ENCODE results near the gene FBLIM1.

The FBLIM1 gene

DNA sequence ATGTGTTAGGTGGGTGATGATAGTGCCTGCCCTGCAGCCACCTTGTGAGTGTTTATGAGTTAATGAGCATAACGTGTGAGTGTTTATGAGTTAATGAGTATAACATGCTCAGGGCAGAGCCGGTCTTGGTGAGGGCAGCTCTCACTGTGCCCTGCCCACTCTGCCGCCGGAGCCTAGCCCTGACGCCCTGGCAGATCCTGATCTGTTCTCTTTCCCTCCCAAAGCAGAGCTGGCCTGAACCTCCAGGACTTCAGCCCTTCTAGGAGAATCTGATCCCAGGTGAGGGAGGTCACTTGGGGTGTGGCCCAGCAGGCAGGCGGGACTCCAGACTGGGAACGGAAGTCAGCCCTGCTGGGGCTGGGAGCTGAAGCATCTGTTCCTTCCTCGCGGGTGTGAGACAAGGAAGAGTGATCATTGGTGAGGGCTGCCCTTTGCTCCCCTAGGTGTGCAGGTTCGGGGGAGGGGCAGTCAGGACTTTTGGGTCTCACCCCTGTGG lies 5.7 kb downstream of the FBLIM1 start:
- Histone ChIP-seq H3K9me3 (ENCODE audit: control insufficient read depth, insufficient read depth, low read length) (no peaks in the 10 kb centered on the region), H3F3A (ENCODE audit: control insufficient read depth, insufficient read depth) (no peaks in the 10 kb centered on the region), H3K79me2 (ENCODE audit: control insufficient read depth, low read length) (no peaks in the 10 kb centered on the region), H3K4me1 (ENCODE audit: control insufficient read depth, low read length) (peaks cover 7% of the 10 kb centered on the region), H3K4me3 (ENCODE audit: low read length) (no peak overlapping the region), H3K27me3 (ENCODE audit: control insufficient read depth, low read length) (peaks cover 12% of the 10 kb centered on the region), H3K9me2 (replicated peaks; ENCODE audit: control insufficient read depth, low read length) (no peaks in the 10 kb centered on the region), H3K4me2 (ENCODE audit: low read length) (no peak overlapping the region), H4K20me1 (ENCODE audit: control insufficient read depth, insufficient read depth, low read depth, low read length) (peaks cover 3% of the 10 kb centered on the region; the same call in 1 of the 2 replicates), H3K36me3 (ENCODE audit: control insufficient read depth, low read length) (no peaks in the 10 kb centered on the region), H3K27ac (ENCODE audit: low read depth, low read length) (no peak overlapping the region)
- no peak for TF ChIP-seq EZH2phosphoT487 (IDR thresholded peaks at IDR 0.05; ENCODE audit: borderline replicate concordance, low read length)
- TF ChIP-seq, protein P1, sequence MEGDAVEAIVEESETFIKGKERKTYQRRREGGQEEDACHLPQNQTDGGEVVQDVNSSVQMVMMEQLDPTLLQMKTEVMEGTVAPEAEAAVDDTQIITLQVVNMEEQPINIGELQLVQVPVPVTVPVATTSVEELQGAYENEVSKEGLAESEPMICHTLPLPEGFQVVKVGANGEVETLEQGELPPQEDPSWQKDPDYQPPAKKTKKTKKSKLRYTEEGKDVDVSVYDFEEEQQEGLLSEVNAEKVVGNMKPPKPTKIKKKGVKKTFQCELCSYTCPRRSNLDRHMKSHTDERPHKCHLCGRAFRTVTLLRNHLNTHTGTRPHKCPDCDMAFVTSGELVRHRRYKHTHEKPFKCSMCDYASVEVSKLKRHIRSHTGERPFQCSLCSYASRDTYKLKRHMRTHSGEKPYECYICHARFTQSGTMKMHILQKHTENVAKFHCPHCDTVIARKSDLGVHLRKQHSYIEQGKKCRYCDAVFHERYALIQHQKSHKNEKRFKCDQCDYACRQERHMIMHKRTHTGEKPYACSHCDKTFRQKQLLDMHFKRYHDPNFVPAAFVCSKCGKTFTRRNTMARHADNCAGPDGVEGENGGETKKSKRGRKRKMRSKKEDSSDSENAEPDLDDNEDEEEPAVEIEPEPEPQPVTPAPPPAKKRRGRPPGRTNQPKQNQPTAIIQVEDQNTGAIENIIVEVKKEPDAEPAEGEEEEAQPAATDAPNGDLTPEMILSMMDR (IDR thresholded peaks at IDR 0.05; ENCODE audit: low read depth, low read length, poor library complexity, severe bottlenecking), result no peak

DNA sequence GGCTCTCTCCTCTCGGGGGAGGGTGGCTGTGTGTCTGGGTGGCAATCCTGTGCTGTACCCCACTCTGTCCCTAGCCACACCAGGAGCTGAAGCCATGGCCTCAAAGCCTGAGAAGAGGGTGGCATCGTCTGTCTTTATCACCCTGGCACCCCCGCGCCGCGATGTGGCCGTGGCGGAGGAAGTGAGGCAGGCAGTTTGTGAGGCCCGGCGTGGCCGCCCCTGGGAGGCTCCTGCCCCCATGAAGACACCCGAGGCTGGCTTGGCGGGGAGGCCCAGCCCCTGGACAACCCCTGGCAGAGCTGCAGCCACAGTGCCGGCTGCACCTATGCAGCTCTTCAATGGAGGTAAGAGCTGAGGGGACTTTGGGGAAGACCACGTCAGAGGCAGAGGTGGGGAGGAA lies 6.3 kb downstream of the FBLIM1 start:
- no peaks in the 10 kb centered on the region for H3K36me3 ChIP-seq (ENCODE audit: control insufficient read depth, low read length)

DNA sequence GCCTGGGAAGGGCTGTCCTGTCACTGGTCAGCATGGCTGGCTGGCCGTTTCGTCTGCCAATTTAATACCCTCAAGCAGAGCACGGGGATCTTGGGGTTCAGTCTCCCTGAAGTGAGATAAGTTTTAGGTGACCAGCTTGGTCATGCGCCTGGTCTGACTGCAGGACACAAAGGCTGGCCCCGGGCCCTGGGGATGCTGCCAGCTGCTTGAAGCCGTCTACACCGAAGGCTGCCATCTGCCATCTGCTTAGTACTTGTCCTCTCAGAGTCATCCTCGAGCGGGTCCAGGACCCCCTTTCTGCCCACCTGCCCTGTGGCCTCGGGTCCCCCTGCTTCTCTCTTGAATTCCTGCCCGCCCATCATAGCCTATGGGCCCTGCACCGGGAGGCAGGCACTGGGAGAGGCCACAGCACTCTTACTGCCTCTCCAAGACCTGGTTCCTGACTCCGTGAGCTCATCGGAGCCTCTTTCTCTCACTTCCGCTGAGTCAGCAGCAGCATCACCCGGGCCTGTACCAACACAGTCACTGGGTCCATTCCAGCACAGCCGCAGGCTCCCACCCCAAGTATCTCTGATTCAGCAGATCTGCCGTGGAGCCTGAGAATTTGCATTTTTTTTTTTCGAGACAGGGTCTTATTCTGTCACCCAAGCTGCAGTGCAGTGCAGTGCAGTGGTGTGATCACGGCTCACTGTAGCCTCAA lies 7.0 kb downstream of the FBLIM1 start:
- no peak overlapping the region for H3K4me2 ChIP-seq (ENCODE audit: low read length)
- H3K36me3 ChIP-seq (ENCODE audit: control insufficient read depth, low read length), result no peaks in the 10 kb centered on the region

More for the DNA sequence above, 6.3 kb downstream of the FBLIM1 start:
- Histone ChIP-seq H3K4me1 (ENCODE audit: control insufficient read depth, low read length) (peaks cover 7% of the 10 kb centered on the region), H3K9me3 (ENCODE audit: control insufficient read depth, insufficient read depth, low read length) (no peaks in the 10 kb centered on the region), H3K27ac (ENCODE audit: low read depth, low read length) (no peak overlapping the region), H3K4me3 (ENCODE audit: low read length) (no peak overlapping the region), H3K9me2 (replicated peaks; ENCODE audit: control insufficient read depth, low read length) (no peaks in the 10 kb centered on the region), H4K20me1 (ENCODE audit: control insufficient read depth, insufficient read depth, low read depth, low read length) (peaks cover 3% of the 10 kb centered on the region; the same call in 1 of the 2 replicates), H3K27me3 (ENCODE audit: control insufficient read depth, low read length) (peaks cover 7% of the 10 kb centered on the region; the same call in 1 of the 2 replicates), H3K79me2 (ENCODE audit: control insufficient read depth, low read length) (no peaks in the 10 kb centered on the region), H3K4me2 (ENCODE audit: low read length) (no peak overlapping the region), H3F3A (ENCODE audit: control insufficient read depth, insufficient read depth) (no peaks in the 10 kb centered on the region)
- TF ChIP-seq EZH2phosphoT487 (IDR thresholded peaks at IDR 0.05; ENCODE audit: borderline replicate concordance, low read length), result no peak
- TF ChIP-seq, protein P1 (IDR thresholded peaks at IDR 0.05; ENCODE audit: low read depth, low read length, poor library complexity, severe bottlenecking), result no peak

More for the DNA sequence above, 7.0 kb downstream of the FBLIM1 start:
- peaks cover 3% of the 10 kb centered on the region; the same call in 1 of the 2 replicates for H4K20me1 ChIP-seq (ENCODE audit: control insufficient read depth, insufficient read depth, low read depth, low read length)
- no peaks in the 10 kb centered on the region for H3K79me2 ChIP-seq (ENCODE audit: control insufficient read depth, low read length)
- H3K27me3 ChIP-seq (ENCODE audit: control insufficient read depth, low read length), result peaks cover 4% of the 10 kb centered on the region; the same call in 1 of the 2 replicates
- no peak overlapping the region for H3K4me3 ChIP-seq (ENCODE audit: low read length)
- no peaks in the 10 kb centered on the region for H3K9me2 ChIP-seq (replicated peaks; ENCODE audit: control insufficient read depth, low read length)
- no peak overlapping the region for H3K27ac ChIP-seq (ENCODE audit: low read depth, low read length)
- H3K4me1 ChIP-seq (ENCODE audit: control insufficient read depth, low read length), result peaks cover 7% of the 10 kb centered on the region
- TF ChIP-seq, protein P1 (IDR thresholded peaks at IDR 0.05; ENCODE audit: low read depth, low read length, poor library complexity, severe bottlenecking), result no peak
- no peak for TF ChIP-seq EZH2phosphoT487 (IDR thresholded peaks at IDR 0.05; ENCODE audit: borderline replicate concordance, low read length)
- no peaks in the 10 kb centered on the region for H3F3A ChIP-seq (ENCODE audit: control insufficient read depth, insufficient read depth)
- H3K9me3 ChIP-seq (ENCODE audit: control insufficient read depth, insufficient read depth, low read length), result no peaks in the 10 kb centered on the region
